Body of pancreas (tissue), 4 donors: Measurements from ENCODE around the gene SIGLEC12.

Experiments used
- CTCF ChIP-seq, 7 experiments: fragments of 450-650 bp in 4 of 7; fragments of 200-600 bp in 3 of 7; sonication (generic) in 3 of 7; IDR thresholded peaks; one replicate each; pipeline ENCODE4 v1.5.1; 2016 to 2019; ENCODE audit warnings: antibody characterized with exemption in 7 of 7
- POLR2A ChIP-seq, 3 donors: fragments of 450-650 bp; IDR thresholded peaks; one replicate each; pipeline ENCODE4 v1.6.1; 2016; ENCODE audit warnings: antibody characterized with exemption in 3 of 3, mild to moderate bottlenecking in 2 of 3

- TF ChIP-seq POLR2A (IDR thresholded peaks at IDR 0.05), result no peak
- no peak for TF ChIP-seq CTCF (IDR thresholded peaks at IDR 0.05)
These were observed 9.8 kb upstream of the SIGLEC12 start for GRCh38 chr19:51511353-51511752.
